Measurements from ENCODE around the gene PEAR1. TPM values are rescaled to one million over a fixed set of nuclear protein-coding genes. Genes with fewer than 3 reads are reported as not detected.

The PEAR1 gene
- 20.5 TPM for polyA plus RNA-seq (2013, experiment 1 of 2)
- 20.1 TPM for polyA plus RNA-seq (2013, experiment 2 of 2)

GRCh38 chr1:156893048-156893953, at the start of gene PEAR1:
Gene PEAR1, plus strand, starts transcription at chr1:156893718. Its CDS starts 10,209 bp downstream, at chr1:156903927.
- H3K9me3 ChIP-seq (ENCODE audit: control insufficient read depth, low read length) = no peaks in the 10 kb centered on the region
- H2BK15ac ChIP-seq (ENCODE audit: low read depth, poor library complexity, severe bottlenecking) = peak within 1 kb of the TSS; percentile 98
- H4K91ac ChIP-seq (ENCODE audit: low read length) = peak within 1 kb of the TSS; percentile 92
- peak within 1 kb of the TSS; percentile 72 for H2AFZ ChIP-seq (ENCODE audit: low read depth, low read length)
- H3K4me3 ChIP-seq (ENCODE audit: insufficient read depth in 1 of 2, low read depth in 1 of 2, low read length in 2 of 2) = peak within 1 kb of the TSS; percentile 61 to 71
- H3K9ac ChIP-seq (ENCODE audit: low read length) = peak within 1 kb of the TSS; percentile 64
- H4K8ac ChIP-seq (ENCODE audit: low read length) = peak within 1 kb of the TSS; percentile 92
- H3K18ac ChIP-seq (ENCODE audit: low read depth in 1 of 2, low read length in 2 of 2) = peak within 1 kb of the TSS; percentile 78 to 88
- DNase-seq = peak; percentile 40
- H3K79me1 ChIP-seq (replicated peaks; ENCODE audit: low read length, poor library complexity, severe bottlenecking) = no peaks in the 10 kb centered on the region
- peak within 1 kb of the TSS; percentile 91 for H2BK120ac ChIP-seq (ENCODE audit: low read depth, low read length)
- H2AK5ac ChIP-seq (ENCODE audit: low read length, severe bottlenecking) = peak within 1 kb of the TSS; percentile 60
- 17% methylated on average over 60 of the region's 60 CpGs for WGBS
- H3K23ac ChIP-seq (ENCODE audit: low read length in 2 of 2) = peak within 1 kb of the TSS in 1 of 2 experiments; percentile 97
- peak within 1 kb of the TSS; percentile 89 to 91 for H2BK12ac ChIP-seq (ENCODE audit: low read length in 2 of 2)
- peak within 1 kb of the TSS; percentile 95 for H3K27ac ChIP-seq (ENCODE audit: low read length, poor library complexity, severe bottlenecking)
- H3K27me3 ChIP-seq (ENCODE audit: control insufficient read depth in 1 of 2, insufficient read depth in 1 of 2, low read length in 2 of 2) = peaks cover 5 to 7% of the 10 kb centered on the region in 2 experiments
- H3K36me3 ChIP-seq (ENCODE audit: control insufficient read depth in 1 of 2, insufficient read depth in 2 of 2, low read depth in 1 of 2, low read length in 2 of 2) = peaks cover 0 to 1% of the 10 kb centered on the region in 2 experiments
- peak within 1 kb of the TSS in 1 of 2 experiments; percentile 85 for H3K14ac ChIP-seq (ENCODE audit: low read length in 2 of 2)
- peak within 1 kb of the TSS; percentile 15 for H2BK5ac ChIP-seq (ENCODE audit: low read depth, low read length, poor library complexity, severe bottlenecking)
- peaks cover 48% of the 10 kb centered on the region for H3K4me1 ChIP-seq (ENCODE audit: control insufficient read depth, insufficient read depth, low read depth, low read length)
- peak within 1 kb of the TSS; percentile 86 for H3K4me2 ChIP-seq (ENCODE audit: low read length, poor library complexity, severe bottlenecking)
- H3K4ac ChIP-seq (ENCODE audit: low read depth in 1 of 2, low read length in 2 of 2) = peak within 1 kb of the TSS; percentile 71 to 91

GRCh38 chr1:156844102-156844501, 49.4 kb upstream of the PEAR1 start:
- Histone ChIP-seq H3K27me3 (ENCODE audit: control insufficient read depth in 1 of 2, insufficient read depth in 1 of 2, low read length in 2 of 2) (peaks cover 92 to 96% of the 10 kb centered on the region in 2 experiments), H2BK12ac (ENCODE audit: low read length in 2 of 2) (no peak overlapping the region), H4K91ac (ENCODE audit: low read length) (no peak overlapping the region), H2AFZ (ENCODE audit: low read depth, low read length) (no peak overlapping the region), H3K4me1 (ENCODE audit: control insufficient read depth, insufficient read depth, low read depth, low read length) (peaks cover 12% of the 10 kb centered on the region), H3K9ac (ENCODE audit: low read length) (no peak overlapping the region), H3K79me1 (replicated peaks; ENCODE audit: low read length, poor library complexity, severe bottlenecking) (no peaks in the 10 kb centered on the region), H3K4me3 (ENCODE audit: insufficient read depth in 1 of 2, low read depth in 1 of 2, low read length in 2 of 2) (no peak overlapping the region), H3K14ac (ENCODE audit: low read length in 2 of 2) (no peak overlapping the region), H3K4me2 (ENCODE audit: low read length, poor library complexity, severe bottlenecking) (no peak overlapping the region), H2BK120ac (ENCODE audit: low read depth, low read length) (no peak overlapping the region), H3K23ac (ENCODE audit: low read length in 2 of 2) (no peak overlapping the region), H2BK5ac (ENCODE audit: low read depth, low read length, poor library complexity, severe bottlenecking) (no peak overlapping the region), H3K27ac (ENCODE audit: low read length, poor library complexity, severe bottlenecking) (no peak overlapping the region), H2BK15ac (ENCODE audit: low read depth, poor library complexity, severe bottlenecking) (no peak overlapping the region), H2AK5ac (ENCODE audit: low read length, severe bottlenecking) (no peak overlapping the region), H4K8ac (ENCODE audit: low read length) (no peak overlapping the region), H3K4ac (ENCODE audit: low read depth in 1 of 2, low read length in 2 of 2) (no peak overlapping the region), H3K36me3 (ENCODE audit: control insufficient read depth in 1 of 2, insufficient read depth in 2 of 2, low read depth in 1 of 2, low read length in 2 of 2) (no peaks in the 10 kb centered on the region), H3K18ac (ENCODE audit: low read depth in 1 of 2, low read length in 2 of 2) (no peak overlapping the region), H3K9me3 (ENCODE audit: control insufficient read depth, low read length) (no peaks in the 10 kb centered on the region)
- WGBS = 63% methylated on average over 6 of the region's 6 CpGs
- DNase-seq = no peak

- no peak for DNase-seq
- Histone ChIP-seq H3K9ac (ENCODE audit: low read length) (no peak overlapping the region), H3K4me3 (ENCODE audit: insufficient read depth in 1 of 2, low read depth in 1 of 2, low read length in 2 of 2) (no peak overlapping the region), H3K23ac (ENCODE audit: low read length in 2 of 2) (no peak overlapping the region), H3K4me1 (ENCODE audit: control insufficient read depth, insufficient read depth, low read depth, low read length) (peaks cover 11% of the 10 kb centered on the region), H2AK5ac (ENCODE audit: low read length, severe bottlenecking) (no peak overlapping the region), H2AFZ (ENCODE audit: low read depth, low read length) (no peak overlapping the region), H4K91ac (ENCODE audit: low read length) (no peak overlapping the region), H3K27ac (ENCODE audit: low read length, poor library complexity, severe bottlenecking) (no peak overlapping the region), H3K27me3 (ENCODE audit: control insufficient read depth in 1 of 2, insufficient read depth in 1 of 2, low read length in 2 of 2) (peaks cover 92 to 95% of the 10 kb centered on the region in 2 experiments), H2BK120ac (ENCODE audit: low read depth, low read length) (no peak overlapping the region), H3K4me2 (ENCODE audit: low read length, poor library complexity, severe bottlenecking) (no peak overlapping the region), H4K8ac (ENCODE audit: low read length) (no peak overlapping the region), H3K14ac (ENCODE audit: low read length in 2 of 2) (no peak overlapping the region), H3K79me1 (replicated peaks; ENCODE audit: low read length, poor library complexity, severe bottlenecking) (no peaks in the 10 kb centered on the region), H2BK15ac (ENCODE audit: low read depth, poor library complexity, severe bottlenecking) (no peak overlapping the region), H3K36me3 (ENCODE audit: control insufficient read depth in 1 of 2, insufficient read depth in 2 of 2, low read depth in 1 of 2, low read length in 2 of 2) (no peaks in the 10 kb centered on the region), H2BK12ac (ENCODE audit: low read length in 2 of 2) (no peak overlapping the region), H3K4ac (ENCODE audit: low read depth in 1 of 2, low read length in 2 of 2) (no peak overlapping the region), H3K18ac (ENCODE audit: low read depth in 1 of 2, low read length in 2 of 2) (no peak overlapping the region), H3K9me3 (ENCODE audit: control insufficient read depth, low read length) (no peaks in the 10 kb centered on the region), H2BK5ac (ENCODE audit: low read depth, low read length, poor library complexity, severe bottlenecking) (no peak overlapping the region)
- 37% methylated on average over 12 of the region's 14 CpGs for WGBS
These were observed 48.9 kb upstream of the PEAR1 start for GRCh38 chr1:156844638-156845037.

All from mesenchymal stem cell (in vitro differentiated cells and primary cell).